ENCODE data around the gene HBE1. TPM values are rescaled to one million over a fixed set of nuclear protein-coding genes. Genes with fewer than 3 reads are reported as not detected.

Gene HBE1
- polyA plus RNA-seq, 1 of the 3 experiments (the other 2 are of a cell fraction), result 2.4 TPM

DNA sequence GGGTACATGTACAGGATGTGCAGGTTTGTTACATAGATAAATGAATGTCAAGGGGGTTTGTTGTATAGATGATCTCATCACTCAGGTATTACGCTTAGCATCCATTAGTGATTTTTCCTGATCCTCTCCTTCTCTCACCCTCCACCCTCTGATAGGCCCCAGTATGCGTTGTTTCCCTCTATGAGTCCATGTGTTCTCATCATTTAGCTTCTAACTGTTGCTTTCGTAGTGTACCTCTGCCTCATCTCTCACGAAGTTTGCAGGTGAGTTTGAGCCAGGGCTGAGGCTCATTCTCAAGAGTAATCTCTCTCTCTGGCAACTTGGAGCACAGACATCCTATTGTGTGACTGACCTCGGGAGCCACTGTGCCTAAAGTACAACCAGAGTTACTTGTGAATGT is 4.7 kb upstream of the HBE1 start:
- H2AFZ ChIP-seq (ENCODE audit: low read depth), result no peak overlapping the region
- WGBS (ENCODE audit: low lambda C conversion rate), result 11% methylated on average over 5 of the region's 5 CpGs

DNA sequence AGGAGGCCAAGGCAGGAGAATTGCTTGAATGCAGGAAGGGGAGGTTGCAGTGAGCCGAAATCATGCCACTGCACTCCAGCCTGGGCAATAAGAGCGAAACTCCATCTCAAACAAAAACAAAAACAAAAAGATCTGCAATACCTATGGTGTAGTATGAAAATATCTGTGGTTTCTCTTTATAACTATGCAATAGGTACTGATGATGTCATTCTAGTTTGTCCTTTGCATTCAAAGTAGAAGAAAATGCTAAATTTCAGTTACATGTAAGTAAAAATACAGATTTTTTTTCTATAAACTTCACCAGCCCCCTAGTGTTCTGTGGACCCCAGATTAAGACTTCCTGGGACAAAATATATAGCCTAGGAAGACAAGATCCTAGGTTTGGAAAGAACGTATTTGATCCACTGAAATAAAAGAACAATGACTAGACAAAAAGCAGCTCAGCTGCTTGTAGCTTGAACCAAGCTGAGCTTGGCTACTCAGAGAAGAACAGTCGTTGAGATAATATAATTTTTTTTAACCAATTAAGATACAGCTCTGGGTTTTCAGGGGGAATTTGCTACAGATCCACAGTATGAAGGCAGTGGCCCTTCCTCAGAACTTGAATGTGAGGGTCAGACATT is 2.8 kb upstream of the HBE1 start:
- Histone ChIP-seq H3K9ac (no peak overlapping the region), H3K27ac (ENCODE audit: low read depth in 2 of 2, low read length in 1 of 2) (no peak overlapping the region), H3K36me3 (replicated peaks in 1 of 2; ENCODE audit: control insufficient read depth in 1 of 2, insufficient read depth in 2 of 2, low read length in 1 of 2) (no peaks in the 10 kb centered on the region), H4K20me1 (ENCODE audit: insufficient read depth) (no peaks in the 10 kb centered on the region), H3K27me3 (ENCODE audit: insufficient read depth) (peaks cover 16% of the 10 kb centered on the region), H3F3A (replicated peaks; ENCODE audit: insufficient read depth) (no peaks in the 10 kb centered on the region), H3K4me2 (no peak overlapping the region), H3K79me2 (ENCODE audit: insufficient read depth) (no peaks in the 10 kb centered on the region), H3K9me3 (no peaks in the 10 kb centered on the region), H3K4me1 (ENCODE audit: control insufficient read depth in 1 of 2, insufficient read depth in 2 of 2, low read depth in 1 of 2, low read length in 1 of 2) (no peaks in the 10 kb centered on the region), H3K4me3 (ENCODE audit: low read depth in 2 of 2, low read length in 1 of 2) (no peak overlapping the region), H3K9me2 (no peaks in the 10 kb centered on the region), H2AFZ (ENCODE audit: low read depth) (no peak overlapping the region)
- ChIA-PET CTCF (interaction anchor here (0.7 kb wide), 1 partner anchor 124 kb away, joined by 3 read pairs; no protein-coding TSS in a partner anchor), POLR2A (no interaction called here)
- WGBS (ENCODE audit: low lambda C conversion rate), result 21% methylated on average over 4 of the region's 4 CpGs
- DNase-seq, result no peak
- TF ChIP-seq FOSL2 (IDR thresholded peaks at IDR 0.05; ENCODE audit: borderline replicate concordance, low read depth), result no peak

More for the DNA sequence above, 4.7 kb upstream of the HBE1 start:
- H4K20me1 ChIP-seq (ENCODE audit: insufficient read depth), result no peaks in the 10 kb centered on the region
- H3K9ac ChIP-seq, result no peak overlapping the region
- no peak overlapping the region for H3K4me2 ChIP-seq
- CTCF ChIA-PET, result no interaction called here
- no peak overlapping the region for H3K4me3 ChIP-seq (ENCODE audit: low read depth in 2 of 2, low read length in 1 of 2)
- no peaks in the 10 kb centered on the region for H3K9me3 ChIP-seq
- H3K36me3 ChIP-seq (replicated peaks in 1 of 2; ENCODE audit: control insufficient read depth in 1 of 2, insufficient read depth in 2 of 2, low read length in 1 of 2), result no peaks in the 10 kb centered on the region
- no peak for DNase-seq
- H3K9me2 ChIP-seq, result no peaks in the 10 kb centered on the region
- POLR2A ChIA-PET, result no interaction called here
- H3F3A ChIP-seq (replicated peaks; ENCODE audit: insufficient read depth), result no peaks in the 10 kb centered on the region
- peaks cover 9% of the 10 kb centered on the region for H3K27me3 ChIP-seq (ENCODE audit: insufficient read depth)
- no peak overlapping the region for H3K27ac ChIP-seq (ENCODE audit: low read depth in 2 of 2, low read length in 1 of 2)
- no peaks in the 10 kb centered on the region for H3K4me1 ChIP-seq (ENCODE audit: control insufficient read depth in 1 of 2, insufficient read depth in 2 of 2, low read depth in 1 of 2, low read length in 1 of 2)
- no peak for TF ChIP-seq POLR2AphosphoS5 (IDR thresholded peaks at IDR 0.05; ENCODE audit: low read depth, low read length)
- no peak for TF ChIP-seq PBX3 (IDR thresholded peaks at IDR 0.05)
- TF ChIP-seq IRF3 (IDR thresholded peaks at IDR 0.05; ENCODE audit: low read depth, low read length), result no peak
- TF ChIP-seq JUND (IDR thresholded peaks at IDR 0.05), result no peak
- no peaks in the 10 kb centered on the region for H3K79me2 ChIP-seq (ENCODE audit: insufficient read depth)

GRCh38 chr11:5267033-5267563 is 2.6 kb downstream of the HBE1 start:
- Histone ChIP-seq H3K4me3 (ENCODE audit: low read depth in 2 of 2, low read length in 1 of 2) (no peak overlapping the region), H3F3A (replicated peaks; ENCODE audit: insufficient read depth) (no peaks in the 10 kb centered on the region), H3K79me2 (ENCODE audit: insufficient read depth) (no peaks in the 10 kb centered on the region), H2AFZ (ENCODE audit: low read depth) (no peak overlapping the region), H3K4me1 (ENCODE audit: control insufficient read depth in 1 of 2, insufficient read depth in 2 of 2, low read depth in 1 of 2, low read length in 1 of 2) (no peaks in the 10 kb centered on the region), H3K9ac (no peak overlapping the region), H3K27me3 (ENCODE audit: insufficient read depth) (peaks cover 22% of the 10 kb centered on the region), H3K4me2 (no peak overlapping the region), H3K9me2 (no peaks in the 10 kb centered on the region), H3K36me3 (replicated peaks in 1 of 2; ENCODE audit: control insufficient read depth in 1 of 2, insufficient read depth in 2 of 2, low read length in 1 of 2) (no peaks in the 10 kb centered on the region), H3K27ac (ENCODE audit: low read depth in 2 of 2, low read length in 1 of 2) (no peak overlapping the region), H4K20me1 (ENCODE audit: insufficient read depth) (no peaks in the 10 kb centered on the region), H3K9me3 (no peaks in the 10 kb centered on the region)
- POLR2A ChIA-PET, result no interaction called here
- CTCF ChIA-PET, result interaction anchor here (0.7 kb wide), 1 partner anchor 57 kb away, joined by 3 read pairs; no protein-coding TSS in a partner anchor
- 3% methylated on average over 2 of the region's 2 CpGs for WGBS (ENCODE audit: low lambda C conversion rate)
- DNase-seq, result no peak
- TF ChIP-seq TEAD4 (IDR thresholded peaks at IDR 0.05; ENCODE audit: borderline replicate concordance, insufficient read depth), result no peak
- no peak for TF ChIP-seq FOXJ3 (CRISPR knock-in tag; IDR thresholded peaks at IDR 0.05)
- TF ChIP-seq RCOR1 (IDR thresholded peaks at IDR 0.05; ENCODE audit: low read length), result no peak
- no peak for TF ChIP-seq JUND (IDR thresholded peaks at IDR 0.05)
- TF ChIP-seq GATA2 (CRISPR knock-in tag; IDR thresholded peaks at IDR 0.05), result no peak
- no peak for TF ChIP-seq TCF12 (IDR thresholded peaks at IDR 0.05)
- no peak for TF ChIP-seq RFX5 (IDR thresholded peaks at IDR 0.05; ENCODE audit: low read length)
- no peak for TF ChIP-seq GABPA (IDR thresholded peaks at IDR 0.05; ENCODE audit: low read depth)
- no peak for TF ChIP-seq SIN3A (IDR thresholded peaks at IDR 0.05; ENCODE audit: borderline replicate concordance, low read depth, low read length)
- TF ChIP-seq YY1 (IDR thresholded peaks at IDR 0.05; ENCODE audit: low read depth), result no peak
- no peak for TF ChIP-seq EP300 (IDR thresholded peaks at IDR 0.05; ENCODE audit: borderline replicate concordance in 1 of 2, low read depth in 1 of 2, low read length in 1 of 2)
- no peak for TF ChIP-seq REST (IDR thresholded peaks at IDR 0.05; ENCODE audit: low read depth, low read length)
- TF ChIP-seq ELF1 (IDR thresholded peaks at IDR 0.05), result no peak

All from SK-N-SH (cell line).